Kidney epithelial cell (primary cell): ENCODE measurements around the gene SRMS. TPM values are rescaled to one million over a fixed set of nuclear protein-coding genes. Genes with fewer than 3 reads are reported as not detected.

Source experiments
- DNase-seq: peaks from one replicate; pipeline ENCODE4 v3.0.0-alpha.2; 2010; ENCODE audit warnings: low read depth
- H3K27me3 ChIP-seq: 2 replicates; pipeline ENCODE4 v1.6.0; 2011; ENCODE audit warnings: low read length; ENCODE audit not compliant: control insufficient read depth, insufficient read depth
- H3K36me3 ChIP-seq: 2 replicates; pipeline ENCODE4 v1.5.1; 2011; ENCODE audit warnings: low read length; ENCODE audit not compliant: control insufficient read depth, insufficient read depth
- H3K4me3 ChIP-seq: 2 replicates; pipeline ENCODE4 v1.5.1; 2011; ENCODE audit warnings: low read depth, mild to moderate bottlenecking, control low read depth, low read length
- total RNA-seq: library from RNA; depleted of rRNA; stranded (reverse); fragments of >200 nt; gene quantifications from 2 replicates; pipeline ENCODE4 v1.2.3, GENCODE V29; 2015
- TF ChIP-seq, protein P1 (sequence below): IDR thresholded peaks from 2 replicates; pipeline ENCODE4 v1.5.1; 2011; ENCODE audit warnings: mild to moderate bottlenecking, moderate library complexity, low read length, control low read depth, inconsistent platforms; ENCODE audit not compliant: insufficient read depth, poor library complexity, severe bottlenecking

SRMS gene
- total RNA-seq, 1 donor from 2014 or later, result not detected

DNA sequence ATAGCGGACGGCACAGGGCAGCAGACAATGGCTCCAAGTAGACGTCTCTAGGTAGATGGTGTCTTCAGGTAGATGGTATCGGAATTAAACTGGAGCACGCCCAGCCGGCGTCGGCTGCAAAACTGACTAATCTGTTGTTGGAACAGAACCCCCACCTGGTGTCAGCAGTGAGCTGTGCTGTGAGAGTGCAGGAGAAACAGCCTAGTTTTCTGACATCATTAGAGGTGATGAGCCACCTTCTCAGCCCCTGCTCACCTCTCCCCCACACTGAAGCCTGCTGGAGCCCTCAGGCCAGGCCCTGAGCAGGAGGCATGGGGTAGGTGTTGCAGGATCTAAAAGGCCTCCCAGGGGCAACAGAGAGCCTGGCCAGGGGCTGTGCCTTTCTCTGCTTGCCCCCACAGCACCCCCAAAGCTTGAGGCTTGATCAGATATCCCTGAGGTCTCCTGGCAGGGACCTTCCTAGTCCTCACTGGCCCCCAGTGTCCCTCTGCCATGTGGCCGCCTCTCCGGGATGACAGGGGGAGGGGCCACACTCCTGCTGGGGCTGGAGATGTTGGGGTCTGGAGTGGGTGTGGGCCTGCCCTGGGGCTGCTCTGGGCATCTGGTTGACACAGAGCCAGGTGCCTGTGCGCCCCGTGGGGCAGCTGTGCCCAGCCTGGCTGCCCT is 33.4 kb upstream of the SRMS start:
- TF ChIP-seq, protein P1, sequence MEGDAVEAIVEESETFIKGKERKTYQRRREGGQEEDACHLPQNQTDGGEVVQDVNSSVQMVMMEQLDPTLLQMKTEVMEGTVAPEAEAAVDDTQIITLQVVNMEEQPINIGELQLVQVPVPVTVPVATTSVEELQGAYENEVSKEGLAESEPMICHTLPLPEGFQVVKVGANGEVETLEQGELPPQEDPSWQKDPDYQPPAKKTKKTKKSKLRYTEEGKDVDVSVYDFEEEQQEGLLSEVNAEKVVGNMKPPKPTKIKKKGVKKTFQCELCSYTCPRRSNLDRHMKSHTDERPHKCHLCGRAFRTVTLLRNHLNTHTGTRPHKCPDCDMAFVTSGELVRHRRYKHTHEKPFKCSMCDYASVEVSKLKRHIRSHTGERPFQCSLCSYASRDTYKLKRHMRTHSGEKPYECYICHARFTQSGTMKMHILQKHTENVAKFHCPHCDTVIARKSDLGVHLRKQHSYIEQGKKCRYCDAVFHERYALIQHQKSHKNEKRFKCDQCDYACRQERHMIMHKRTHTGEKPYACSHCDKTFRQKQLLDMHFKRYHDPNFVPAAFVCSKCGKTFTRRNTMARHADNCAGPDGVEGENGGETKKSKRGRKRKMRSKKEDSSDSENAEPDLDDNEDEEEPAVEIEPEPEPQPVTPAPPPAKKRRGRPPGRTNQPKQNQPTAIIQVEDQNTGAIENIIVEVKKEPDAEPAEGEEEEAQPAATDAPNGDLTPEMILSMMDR, result peak; percentile 78
- H3K27me3 ChIP-seq, result peaks cover 4% of the 10 kb centered on the region
- no peak overlapping the region for H3K4me3 ChIP-seq
- peak; percentile 32 for DNase-seq
- H3K36me3 ChIP-seq, result no peaks in the 10 kb centered on the region

DNA sequence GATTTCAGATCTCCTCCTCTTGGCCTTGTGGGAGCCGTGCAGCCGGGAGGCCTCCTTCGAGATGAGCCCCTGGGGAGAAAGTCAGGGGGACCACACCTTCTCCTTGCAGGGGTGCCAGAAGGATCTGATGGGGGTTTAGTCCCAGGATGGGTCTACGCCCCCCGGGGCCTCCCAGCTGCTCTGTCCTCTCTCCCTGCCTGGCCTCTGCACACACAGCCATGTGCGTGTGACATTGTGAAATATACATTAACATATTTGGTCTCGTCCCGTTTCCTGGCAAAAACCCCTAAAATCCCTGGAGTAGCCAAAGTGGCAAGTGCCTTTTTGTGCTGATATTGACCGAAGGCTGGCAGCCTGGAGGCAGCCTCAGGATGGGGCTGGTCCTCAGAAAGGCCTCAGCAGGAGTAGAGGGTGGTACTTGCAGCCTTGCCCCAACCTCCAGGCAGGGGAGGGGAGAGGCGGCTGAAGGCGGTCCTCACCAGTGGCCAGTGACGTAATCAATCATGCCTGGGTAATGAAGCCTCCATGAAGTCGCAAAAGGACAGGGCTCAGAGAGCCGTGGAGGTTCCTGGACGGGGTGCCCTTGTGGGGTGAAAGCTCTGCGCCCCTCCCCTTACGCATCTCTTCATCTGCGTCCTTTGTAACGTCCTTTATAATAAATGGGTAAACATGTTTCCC is 31.6 kb upstream of the SRMS start:
- no peak for DNase-seq
- peaks cover 4% of the 10 kb centered on the region for H3K27me3 ChIP-seq
- H3K4me3 ChIP-seq, result no peak overlapping the region
- TF ChIP-seq, protein P1, result no peak
- no peaks in the 10 kb centered on the region for H3K36me3 ChIP-seq

DNA sequence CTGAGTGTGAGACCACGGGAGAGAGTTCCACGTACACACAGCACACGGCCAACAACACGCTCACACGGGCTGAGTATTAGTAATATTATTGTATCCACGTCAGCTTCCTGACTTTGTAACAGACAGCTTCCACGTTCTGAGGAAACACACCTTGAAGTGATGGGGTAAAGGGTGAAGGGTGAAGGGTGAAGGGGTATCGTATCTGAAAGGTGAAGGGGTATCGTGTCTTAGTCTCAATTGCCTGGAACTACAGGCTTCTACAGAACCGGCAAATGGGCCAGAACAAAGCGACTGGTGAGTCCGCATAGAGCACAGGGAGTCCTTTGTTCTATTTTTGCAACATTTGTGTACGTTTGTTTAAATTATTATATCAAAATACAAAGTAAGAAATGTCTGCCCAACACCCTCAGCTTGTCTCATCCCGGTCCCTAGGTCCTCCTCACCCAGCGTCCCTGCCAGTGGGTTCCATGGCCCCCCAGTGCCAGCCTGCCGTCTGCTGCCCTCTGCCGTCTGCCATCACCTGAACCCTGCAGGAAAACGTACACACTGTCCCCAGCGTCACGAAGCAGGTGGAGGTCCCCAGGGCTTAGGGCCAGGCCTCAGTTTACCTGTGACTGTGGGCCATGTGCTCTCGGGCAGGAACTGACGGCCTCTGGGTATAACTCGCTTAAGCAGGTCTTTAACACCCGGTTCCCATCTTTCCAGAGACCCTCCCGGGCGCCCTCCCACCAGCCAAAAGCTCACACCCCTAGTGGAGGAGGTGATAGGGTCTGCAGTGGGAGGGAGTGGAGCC is 30.9 kb upstream of the SRMS start:
- Histone ChIP-seq H3K27me3 (peaks cover 4% of the 10 kb centered on the region), H3K36me3 (no peaks in the 10 kb centered on the region), H3K4me3 (no peak overlapping the region)
- TF ChIP-seq, protein P1, result no peak
- DNase-seq, result no peak

DNA sequence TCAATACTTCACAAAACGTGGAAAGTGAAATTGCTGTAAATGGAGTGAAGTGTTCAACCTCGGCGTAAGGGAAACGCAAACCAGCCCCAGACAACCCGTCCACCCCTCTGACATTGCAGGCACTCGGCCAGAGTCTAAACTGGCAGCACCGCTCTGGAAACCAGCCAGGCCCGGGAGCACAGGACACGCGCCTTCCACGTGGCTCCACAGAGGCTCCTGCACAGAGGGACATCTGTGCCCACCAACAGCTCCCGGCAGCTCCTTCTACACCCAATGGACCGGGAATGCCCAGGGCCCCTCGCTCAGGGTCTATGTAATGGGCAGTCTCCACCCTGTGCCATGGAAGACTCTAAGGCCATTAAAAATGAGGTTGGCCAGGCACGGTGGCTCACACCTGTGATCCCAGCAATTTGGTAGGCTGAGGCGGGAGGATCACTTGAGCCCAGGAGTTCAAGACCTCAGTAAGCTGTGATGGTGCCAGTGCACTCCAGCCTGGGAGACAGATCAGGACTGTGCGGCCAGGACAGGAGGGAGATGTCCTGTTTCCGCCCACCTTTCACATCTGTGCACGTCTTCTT is 29.9 kb upstream of the SRMS start:
- TF ChIP-seq, protein P1, result no peak
- no peak for DNase-seq
- no peaks in the 10 kb centered on the region for H3K36me3 ChIP-seq
- peaks cover 4% of the 10 kb centered on the region for H3K27me3 ChIP-seq
- no peak overlapping the region for H3K4me3 ChIP-seq

DNA sequence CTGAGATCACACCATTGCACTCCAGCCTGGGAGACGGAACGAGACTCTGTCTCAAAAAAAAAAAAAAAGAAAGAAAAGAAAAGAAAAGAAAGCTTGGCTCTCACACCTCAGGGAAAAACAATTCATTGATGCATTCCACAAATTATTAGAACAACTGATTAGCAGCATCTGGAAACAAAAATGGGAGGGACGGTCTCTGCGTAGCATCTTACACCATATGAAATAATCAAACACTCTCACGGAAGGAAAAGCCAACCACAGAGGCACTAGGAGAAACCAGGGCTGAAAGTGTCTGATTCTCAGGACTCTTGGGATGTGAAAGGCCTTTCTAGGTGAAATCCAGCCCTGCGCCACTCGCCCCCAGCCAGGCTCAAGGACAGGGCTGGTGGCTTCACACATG is 28.8 kb upstream of the SRMS start:
- Histone ChIP-seq H3K27me3 (peaks cover 4% of the 10 kb centered on the region), H3K4me3 (no peak overlapping the region), H3K36me3 (no peaks in the 10 kb centered on the region)
- TF ChIP-seq, protein P1, result no peak
- DNase-seq, result no peak
